ENCODE results near the gene NCKAP5. TPM values are rescaled to one million over a fixed set of nuclear protein-coding genes. Genes with fewer than 3 reads are reported as not detected.

The NCKAP5 gene
- total RNA-seq, 1 experiment from 2014 or later: 8.5 TPM

DNA sequence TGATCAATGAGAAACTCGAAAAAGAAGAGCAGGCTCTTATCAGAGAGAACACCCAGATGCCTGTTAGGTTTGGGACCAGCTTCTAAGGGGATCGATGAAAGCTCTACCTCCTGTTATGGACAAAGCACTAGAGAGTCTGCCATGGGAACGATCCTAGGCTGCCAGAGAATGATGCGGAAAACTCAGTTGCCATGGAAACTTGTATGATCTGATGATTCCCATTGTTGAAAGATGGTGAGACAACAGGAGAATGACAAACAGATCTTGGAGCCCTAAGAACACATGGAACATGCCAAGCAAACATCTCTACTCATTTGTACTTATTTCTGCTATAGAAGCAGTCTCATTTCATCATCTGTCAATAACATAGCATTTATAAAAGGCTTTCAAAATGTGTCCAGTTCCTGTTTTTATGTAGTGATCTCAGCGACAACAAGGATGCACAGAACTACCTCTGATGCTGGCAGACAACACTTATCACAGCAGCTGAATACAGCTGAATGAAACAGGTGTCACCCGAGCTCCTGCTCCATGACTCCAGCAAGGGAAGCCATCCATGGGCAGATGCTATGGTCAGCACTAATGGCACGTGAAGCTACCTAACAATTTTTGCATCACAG is 59.6 kb downstream of the NCKAP5 start:
- in situ Hi-C loops (cut with HindIII; ENCODE audit: low pct_unique_long_range_greater_than_20kb, low sequenced_read_pairs): no loop called here
- DNase-seq (ENCODE audit: low read depth, low spot score): no peak

GRCh38 chr2:133506996-133507395 is 61.3 kb downstream of the NCKAP5 start:
- no peak for DNase-seq (ENCODE audit: low read depth, low spot score)
- in situ Hi-C loops (cut with HindIII; ENCODE audit: low pct_unique_long_range_greater_than_20kb, low sequenced_read_pairs): no loop called here

DNA sequence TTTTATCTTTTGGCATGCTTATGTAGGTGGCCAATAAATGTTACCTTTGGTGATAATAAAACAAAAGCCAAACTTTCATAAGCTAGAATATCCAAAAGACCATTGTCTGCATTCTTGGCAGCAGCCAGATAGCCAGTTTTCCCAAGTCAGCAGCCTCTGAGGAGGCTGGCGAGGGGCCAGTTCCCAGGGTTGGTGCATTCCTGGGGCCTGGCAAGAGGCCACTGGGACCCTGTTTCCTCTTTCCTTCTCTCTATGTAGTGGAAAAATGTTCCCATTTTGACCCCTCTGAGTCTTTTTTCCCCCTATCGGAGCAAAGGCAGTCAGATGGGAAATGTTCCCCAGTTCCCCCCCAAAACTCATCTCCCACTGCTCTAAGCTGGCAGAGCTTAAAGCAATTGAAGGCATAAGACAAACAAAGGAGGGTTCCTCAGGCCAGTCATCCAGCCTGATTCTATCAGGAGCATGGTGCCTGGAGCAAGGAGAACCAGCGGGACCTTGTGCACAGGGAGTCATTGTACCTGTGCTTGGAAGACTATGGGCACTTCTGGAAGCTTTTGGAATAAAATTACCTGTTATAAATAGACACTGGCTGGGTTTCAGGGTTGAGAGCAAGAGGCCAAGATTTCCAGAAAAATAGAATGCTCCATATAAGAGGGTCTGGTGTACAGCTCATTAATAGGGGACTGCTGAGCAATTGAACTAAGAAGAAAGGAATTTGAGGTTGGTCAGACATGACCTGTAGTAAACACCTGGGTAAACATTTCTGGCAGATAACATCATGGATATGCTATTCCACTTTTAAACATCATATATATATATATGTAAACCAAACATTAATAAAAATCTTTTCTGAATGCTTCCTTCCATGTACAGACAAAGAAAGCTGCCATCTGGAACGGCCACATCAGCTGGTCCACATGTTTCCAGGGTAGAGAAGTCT is 63.4 kb downstream of the NCKAP5 start:
- DNase-seq (ENCODE audit: low read depth, low spot score): no peak
- in situ Hi-C loops (cut with HindIII; ENCODE audit: low pct_unique_long_range_greater_than_20kb, low sequenced_read_pairs): no loop called here

- DNase-seq (ENCODE audit: low read depth, low spot score): no peak
- in situ Hi-C loops (cut with HindIII; ENCODE audit: low pct_unique_long_range_greater_than_20kb, low sequenced_read_pairs): no loop called here
These were observed 64.3 kb downstream of the NCKAP5 start for GRCh38 chr2:133503927-133504326.

GRCh38 chr2:133503323-133503722 is 64.9 kb downstream of the NCKAP5 start:
- in situ Hi-C loops (cut with HindIII; ENCODE audit: low pct_unique_long_range_greater_than_20kb, low sequenced_read_pairs): no loop called here
- DNase-seq (ENCODE audit: low read depth, low spot score): no peak

- in situ Hi-C loops (cut with HindIII; ENCODE audit: low pct_unique_long_range_greater_than_20kb, low sequenced_read_pairs): no loop called here
- DNase-seq (ENCODE audit: low read depth, low spot score): no peak
These were observed 65.6 kb downstream of the NCKAP5 start for GRCh38 chr2:133502678-133503077.

- no peak for DNase-seq (ENCODE audit: low read depth, low spot score)
- in situ Hi-C loops (cut with HindIII; ENCODE audit: low pct_unique_long_range_greater_than_20kb, low sequenced_read_pairs): no loop called here
These were observed 67.3 kb downstream of the NCKAP5 start for GRCh38 chr2:133500917-133501316.

- DNase-seq (ENCODE audit: low read depth, low spot score): no peak
- in situ Hi-C loops (cut with HindIII; ENCODE audit: low pct_unique_long_range_greater_than_20kb, low sequenced_read_pairs): no loop called here
These were observed 69.3 kb downstream of the NCKAP5 start for GRCh38 chr2:133498662-133499585.

- in situ Hi-C loops (cut with HindIII; ENCODE audit: low pct_unique_long_range_greater_than_20kb, low sequenced_read_pairs): no loop called here
- no peak for DNase-seq (ENCODE audit: low read depth, low spot score)
These were observed 70.2 kb downstream of the NCKAP5 start for GRCh38 chr2:133497951-133498565.

- DNase-seq (ENCODE audit: low read depth, low spot score): peak; percentile 5
- in situ Hi-C loops (cut with HindIII; ENCODE audit: low pct_unique_long_range_greater_than_20kb, low sequenced_read_pairs): no loop called here
These were observed 70.9 kb downstream of the NCKAP5 start for GRCh38 chr2:133497270-133497893.

DNA sequence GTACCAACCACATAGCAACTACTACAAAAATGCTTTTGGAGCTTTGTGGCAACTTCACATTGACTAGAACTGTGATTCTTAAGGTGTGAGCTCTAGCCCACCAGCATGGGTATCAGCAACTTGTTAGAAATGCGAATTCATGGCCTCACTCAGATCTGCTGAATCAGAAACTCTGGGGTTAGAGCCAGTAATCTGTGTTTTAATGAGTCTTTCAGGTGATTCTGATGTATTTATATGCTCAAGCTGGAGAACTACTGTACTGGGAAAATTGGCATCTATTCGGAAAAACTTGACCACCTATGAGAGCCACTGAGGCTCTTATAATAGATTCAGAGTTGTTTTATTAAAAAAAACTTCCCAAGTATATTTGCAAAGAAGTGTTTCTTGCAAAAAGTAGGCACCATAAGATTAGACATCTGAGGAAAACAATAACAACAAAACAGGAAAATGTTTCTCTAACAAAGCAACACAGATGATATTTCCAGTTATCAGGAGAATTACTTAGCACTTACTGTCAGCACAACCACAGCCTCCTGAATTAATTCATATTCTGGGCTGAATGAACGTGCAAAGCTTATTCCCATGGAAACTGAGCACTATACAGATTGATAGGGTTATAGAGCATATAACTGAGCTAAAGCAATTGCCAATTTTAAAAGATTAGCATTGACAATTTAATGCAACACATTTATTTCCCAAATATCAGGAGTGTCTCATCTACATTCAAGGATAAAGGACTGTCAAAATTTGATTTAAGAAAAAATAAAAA is 71.6 kb downstream of the NCKAP5 start:
- in situ Hi-C loops (cut with HindIII; ENCODE audit: low pct_unique_long_range_greater_than_20kb, low sequenced_read_pairs): no loop called here

GRCh38 chr2:133495226-133495625 is 73.0 kb downstream of the NCKAP5 start:
- in situ Hi-C loops (cut with HindIII; ENCODE audit: low pct_unique_long_range_greater_than_20kb, low sequenced_read_pairs): no loop called here
- no peak for DNase-seq (ENCODE audit: low read depth, low spot score)

More for the DNA sequence above, 71.6 kb downstream of the NCKAP5 start:
- DNase-seq (ENCODE audit: low read depth, low spot score): no peak

DNA sequence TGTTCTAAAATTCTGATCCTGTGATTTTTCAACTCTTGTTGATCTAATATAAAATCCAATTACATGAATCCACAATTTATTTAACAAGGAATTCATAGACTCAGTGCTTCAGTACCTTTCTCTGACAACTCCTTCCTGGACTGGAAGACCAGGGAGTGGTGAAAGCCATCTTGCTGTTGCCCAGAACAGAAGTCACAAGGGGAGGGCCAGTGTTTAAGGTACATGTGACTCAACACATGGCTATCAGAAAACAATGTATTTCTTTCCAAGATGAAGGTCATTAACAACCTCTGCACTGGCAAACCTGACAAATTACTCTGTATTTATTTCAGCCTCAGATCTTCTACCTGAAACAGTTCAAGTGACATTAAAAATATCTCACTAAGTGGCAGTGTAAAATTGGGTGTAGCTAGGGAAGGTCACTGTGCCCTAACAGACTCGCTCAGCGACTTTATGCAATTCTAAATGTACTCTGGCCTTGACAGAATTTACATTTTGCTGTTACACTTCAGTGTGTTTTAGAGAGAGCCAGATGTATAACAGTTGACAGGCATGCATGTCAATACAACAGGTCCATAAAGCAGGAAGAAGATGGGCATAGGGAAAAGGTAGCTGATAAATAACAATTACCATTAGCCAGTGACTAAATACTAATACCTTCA is 75.4 kb downstream of the NCKAP5 start:
- DNase-seq (ENCODE audit: low read depth, low spot score): no peak
- in situ Hi-C loops (cut with HindIII; ENCODE audit: low pct_unique_long_range_greater_than_20kb, low sequenced_read_pairs): no loop called here

DNA sequence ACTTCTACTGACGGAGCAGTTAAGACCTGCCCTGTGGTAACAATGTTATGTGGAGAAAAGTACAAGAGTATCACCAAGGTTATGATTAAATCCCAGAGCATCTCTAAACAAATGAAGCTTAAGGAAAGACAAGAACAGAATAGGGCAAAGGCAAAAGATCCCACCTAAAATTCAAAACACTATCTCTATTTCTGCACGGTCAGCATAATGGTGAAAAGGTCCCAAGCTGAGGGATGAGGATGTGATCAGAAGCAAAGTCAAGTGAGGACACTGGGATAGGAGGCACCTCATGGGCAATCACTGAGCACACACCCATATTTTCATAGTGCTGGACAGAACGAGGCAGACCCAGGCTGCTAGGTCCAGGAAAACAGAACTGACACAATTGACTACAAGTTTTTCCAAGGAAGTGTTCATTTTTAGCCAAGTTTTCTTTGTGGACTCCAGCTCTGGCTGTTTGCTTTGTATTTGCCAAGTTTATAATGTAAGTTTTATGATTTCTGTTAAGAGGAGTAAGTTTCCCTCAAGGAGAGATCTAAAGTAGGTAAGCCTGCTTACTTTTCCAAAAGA is 77.8 kb downstream of the NCKAP5 start:
- DNase-seq (ENCODE audit: low read depth, low spot score): no peak
- in situ Hi-C loops (cut with HindIII; ENCODE audit: low pct_unique_long_range_greater_than_20kb, low sequenced_read_pairs): no loop called here

DNA sequence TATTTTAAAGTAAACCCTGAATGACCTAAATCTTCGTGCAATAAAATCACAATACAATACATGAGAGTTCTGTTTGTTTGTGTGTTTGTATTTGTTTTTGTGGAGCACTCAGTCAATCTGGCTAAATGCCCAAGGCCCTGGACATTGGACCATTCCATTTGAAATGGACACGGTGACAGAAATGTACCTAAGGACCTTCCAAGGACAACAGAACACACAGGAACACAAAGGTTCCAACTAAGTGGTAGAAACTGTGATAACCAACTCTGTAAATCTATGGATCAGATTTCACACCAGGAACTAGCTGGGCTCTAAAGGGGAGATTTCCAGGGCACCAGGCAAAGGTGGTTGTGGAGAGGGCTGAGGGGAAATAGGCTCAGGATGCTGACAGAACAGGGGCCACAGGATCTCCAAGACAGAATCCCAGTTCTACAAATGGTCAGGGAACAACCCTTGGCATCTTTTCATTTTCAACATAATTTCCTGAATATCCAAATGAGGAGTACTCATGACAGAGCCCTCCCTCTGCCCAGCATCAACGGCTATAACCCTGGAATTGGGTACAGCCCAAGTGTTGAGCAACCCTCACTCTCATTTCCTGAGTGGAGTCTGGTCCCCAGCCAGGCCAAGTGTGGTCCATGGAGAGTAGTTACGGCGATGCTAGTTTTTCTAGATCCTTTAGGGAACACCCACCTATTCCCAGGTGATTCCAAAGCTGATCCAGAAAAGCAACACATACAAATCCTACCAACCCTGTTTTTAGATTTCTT is 78.4 kb downstream of the NCKAP5 start:
- no peak for DNase-seq (ENCODE audit: low read depth, low spot score)
- in situ Hi-C loops (cut with HindIII; ENCODE audit: low pct_unique_long_range_greater_than_20kb, low sequenced_read_pairs): no loop called here
